Measurements from ENCODE around the gene CEP78.
A peak's percentile ranks its signal among the peaks of the same experiment; 100 is the strongest.

Gene CEP78

GRCh38 chr9:78311075-78311474 is 75.2 kb downstream of the CEP78 start:
- no peak for DNase-seq (ENCODE audit: low read depth)

- no peak for DNase-seq (ENCODE audit: low read depth)
Measured at GRCh38 chr9:78311886-78312524, 76.1 kb downstream of the CEP78 start.

- DNase-seq (ENCODE audit: low read depth): no peak
Measured at GRCh38 chr9:78314550-78314949, 78.7 kb downstream of the CEP78 start.

GRCh38 chr9:78314953-78315870 is 79.3 kb downstream of the CEP78 start:
- DNase-seq (ENCODE audit: low read depth): peak; percentile 53

- no peak for DNase-seq (ENCODE audit: low read depth)
Measured at GRCh38 chr9:78316166-78316892, 80.5 kb downstream of the CEP78 start.

- no peak for DNase-seq (ENCODE audit: low read depth)
Measured at GRCh38 chr9:78319197-78320029, 83.5 kb downstream of the CEP78 start.

GRCh38 chr9:78320030-78320693 is 84.3 kb downstream of the CEP78 start:
- DNase-seq (ENCODE audit: low read depth): no peak

GRCh38 chr9:78320875-78321496 is 85.1 kb downstream of the CEP78 start:
- no peak for DNase-seq (ENCODE audit: low read depth)

- no peak for DNase-seq (ENCODE audit: low read depth)
Measured at GRCh38 chr9:78321505-78321904, 85.6 kb downstream of the CEP78 start.

- DNase-seq (ENCODE audit: low read depth): no peak
Measured at GRCh38 chr9:78324068-78324650, 88.3 kb downstream of the CEP78 start.

- no peak for DNase-seq (ENCODE audit: low read depth)
Measured at GRCh38 chr9:78324682-78325081, 88.8 kb downstream of the CEP78 start.

GRCh38 chr9:78325343-78325742 is 89.5 kb downstream of the CEP78 start:
- DNase-seq (ENCODE audit: low read depth): peak; percentile 23

- no peak for DNase-seq (ENCODE audit: low read depth)
Measured at GRCh38 chr9:78325846-78326360, 90.0 kb downstream of the CEP78 start.

- DNase-seq (ENCODE audit: low read depth): no peak
Measured at GRCh38 chr9:78326564-78326963, 90.7 kb downstream of the CEP78 start.
